Forelimb muscle (tissue), 1 donor: ENCODE data around the gene COL1A2. TPM values are rescaled to one million over a fixed set of nuclear protein-coding genes. Genes with fewer than 3 reads are reported as not detected.

Experiments used
- DNase-seq: peaks from one replicate; pipeline ENCODE4 v3.0.0-alpha.2; 2013; ENCODE audit warnings: low read depth
- polyA plus RNA-seq: library from polyadenylated mRNA; unstranded; fragments of 120-200 nt; gene quantifications from one replicate; pipeline ENCODE4 v1.2.1, GENCODE V29; 2013; ENCODE audit not compliant: insufficient read length

Gene COL1A2
- polyA plus RNA-seq, 1 donor = 3,345 TPM

GRCh38 chr7:94434042-94434441 lies 39.3 kb downstream of the COL1A2 start:
- no peak for DNase-seq

DNA sequence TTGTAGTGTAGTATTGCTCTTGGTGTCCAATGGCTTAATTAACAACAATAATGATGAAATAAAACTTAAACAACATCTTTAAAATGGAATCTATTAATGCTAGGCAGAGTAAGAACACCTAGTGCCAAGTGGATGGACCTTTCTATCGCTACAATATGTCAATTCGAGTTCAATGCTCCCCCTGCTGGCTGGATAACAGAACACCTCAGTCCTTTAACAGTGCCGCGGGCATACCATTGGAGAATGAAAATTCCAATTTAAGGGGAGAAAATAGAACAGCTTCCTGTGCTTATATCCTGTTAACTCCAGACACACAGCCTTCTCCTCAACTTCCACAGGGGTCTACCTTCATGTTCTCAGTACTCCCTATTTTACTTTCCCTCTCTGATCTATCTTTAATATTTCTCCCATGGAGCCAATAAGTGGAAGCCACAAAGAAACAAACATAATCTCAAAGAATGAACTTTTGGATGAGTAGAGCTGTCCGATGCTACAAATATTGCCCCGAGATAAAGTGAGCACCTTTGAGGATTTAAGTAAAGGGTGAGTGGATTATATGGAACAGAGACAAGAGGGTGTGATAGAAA lies 41.4 kb downstream of the COL1A2 start:
- no peak for DNase-seq

DNA sequence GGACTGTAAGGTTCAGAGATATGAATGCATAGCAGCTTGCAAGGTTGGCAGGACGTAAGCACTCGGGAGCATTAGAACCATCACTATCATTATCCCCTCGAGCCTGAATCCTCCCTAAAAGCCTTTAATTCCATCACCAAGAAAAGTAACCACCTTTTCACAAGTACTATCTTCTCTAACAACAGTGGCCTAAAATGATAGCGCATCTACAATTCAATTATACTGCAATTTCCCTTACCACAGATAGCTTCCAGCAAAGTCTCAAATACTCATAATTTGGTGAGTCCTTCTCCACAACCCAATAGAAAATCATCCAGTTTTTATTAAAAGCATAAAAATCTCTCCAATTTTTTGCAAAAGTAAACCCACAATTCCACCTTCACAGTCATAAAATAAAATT lies 42.0 kb downstream of the COL1A2 start:
- no peak for DNase-seq

DNA sequence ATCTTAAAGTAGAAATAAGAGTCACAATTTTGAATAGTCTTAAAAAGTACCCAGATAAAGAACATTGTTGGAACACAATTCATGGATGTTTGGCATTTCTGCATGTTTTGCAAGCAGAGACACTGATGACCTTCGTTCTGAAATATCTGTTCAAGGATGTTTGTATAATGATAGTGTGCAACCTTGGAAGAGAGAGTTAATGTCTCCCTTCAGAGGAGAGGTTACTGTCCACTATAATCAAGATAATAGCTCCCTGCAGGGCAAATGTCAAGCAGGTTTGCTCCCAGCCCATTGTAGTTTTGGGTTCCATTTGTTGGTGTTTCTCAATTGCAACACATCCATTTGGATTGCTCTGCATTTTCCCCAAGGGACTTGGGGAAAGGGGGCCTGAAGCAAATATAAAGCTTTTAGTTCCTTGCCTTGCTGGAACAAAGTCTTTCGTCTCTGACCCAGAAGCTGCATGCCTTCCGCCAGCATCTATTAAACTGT lies 45.2 kb downstream of the COL1A2 start:
- DNase-seq = no peak

DNA sequence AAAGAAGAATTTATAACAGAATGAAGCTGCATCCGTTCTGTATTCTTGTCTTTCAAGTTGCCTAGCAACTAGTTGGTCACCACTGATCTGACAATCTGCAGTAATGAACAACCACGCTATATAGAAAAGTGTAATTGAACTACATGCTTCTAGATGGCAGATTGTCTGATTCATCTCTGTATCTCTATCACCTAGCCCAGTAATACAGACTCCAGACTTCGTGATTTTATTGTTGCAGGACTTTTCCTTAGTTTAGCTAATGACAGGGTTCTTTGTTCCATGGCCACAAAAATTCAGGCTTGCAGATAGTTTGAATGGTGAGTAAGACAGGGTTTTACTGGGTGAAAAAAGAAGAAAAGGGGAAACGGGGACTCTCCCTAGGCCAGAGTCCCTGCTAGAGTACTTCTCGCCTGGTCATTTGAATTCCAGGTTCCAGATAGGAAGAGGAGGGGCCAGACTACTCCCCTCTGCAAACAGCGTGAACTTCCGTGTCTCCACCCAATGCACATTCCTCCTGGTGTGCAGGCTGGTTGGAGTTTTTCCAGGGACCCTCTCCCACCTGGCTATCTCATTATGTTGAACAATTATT lies 45.9 kb downstream of the COL1A2 start:
- no peak for DNase-seq

DNA sequence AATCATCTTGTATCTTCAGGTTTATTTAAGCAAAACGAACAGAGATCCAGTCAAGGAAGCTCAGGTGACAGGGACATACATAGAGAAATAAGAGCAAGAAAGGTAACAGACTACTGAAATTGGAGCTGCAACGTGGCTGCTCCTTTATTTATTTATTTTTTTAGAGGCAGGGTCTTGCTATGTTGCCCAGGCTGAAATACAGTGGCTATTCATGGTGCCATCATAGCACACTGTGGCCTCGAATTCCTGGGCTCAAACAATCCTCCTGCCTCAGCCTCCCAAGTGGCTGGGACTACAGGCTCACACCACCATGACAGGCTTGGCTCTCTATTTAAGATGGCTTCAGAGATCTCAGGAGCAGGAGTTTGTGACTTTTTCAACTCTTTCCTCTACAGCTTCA lies 46.4 kb downstream of the COL1A2 start:
- DNase-seq = no peak

DNA sequence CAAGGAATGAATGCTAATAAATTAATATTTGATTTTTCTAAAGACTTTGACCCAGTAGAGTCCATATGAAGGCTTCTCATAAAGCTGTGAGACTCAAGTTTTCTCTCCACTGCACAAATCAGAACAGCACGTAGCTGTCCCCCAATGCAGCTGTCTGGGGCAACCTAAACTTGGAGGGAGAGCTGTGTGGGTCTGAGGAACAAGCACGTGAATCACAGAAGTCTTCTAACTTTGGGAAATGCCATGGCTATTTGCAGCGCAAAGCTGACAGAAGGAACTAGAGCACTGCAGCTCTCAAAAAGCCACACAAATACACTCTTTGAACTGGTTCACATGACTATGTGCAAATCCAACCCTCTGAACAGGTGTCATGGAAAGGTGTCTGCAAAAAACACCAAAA lies 47.9 kb downstream of the COL1A2 start:
- no peak for DNase-seq

GRCh38 chr7:94444813-94445212 lies 50.1 kb downstream of the COL1A2 start:
- no peak for DNase-seq

DNA sequence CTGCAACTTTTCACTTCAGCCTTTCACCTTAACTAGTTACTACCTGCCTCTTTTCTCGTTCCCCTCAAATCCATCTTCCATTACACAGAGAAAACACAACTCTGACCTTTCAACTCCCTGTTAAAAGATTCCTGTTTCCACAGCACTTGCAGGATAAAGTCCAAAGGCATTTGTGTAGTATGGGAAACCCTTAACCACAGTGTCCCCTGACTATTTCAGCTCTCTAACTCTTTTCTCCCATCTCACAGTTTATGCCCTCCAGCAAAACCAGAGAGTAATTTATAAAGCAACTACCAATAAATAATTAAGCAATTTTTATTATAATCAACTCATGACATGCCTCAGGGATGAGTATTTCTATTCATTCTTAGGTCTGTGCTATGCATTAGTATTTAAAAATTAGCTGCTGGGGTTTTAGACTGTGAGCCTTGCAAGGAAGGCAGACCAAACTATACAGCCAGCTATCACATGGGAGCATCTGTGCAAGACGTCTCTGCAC lies 51.0 kb downstream of the COL1A2 start:
- DNase-seq = no peak

DNA sequence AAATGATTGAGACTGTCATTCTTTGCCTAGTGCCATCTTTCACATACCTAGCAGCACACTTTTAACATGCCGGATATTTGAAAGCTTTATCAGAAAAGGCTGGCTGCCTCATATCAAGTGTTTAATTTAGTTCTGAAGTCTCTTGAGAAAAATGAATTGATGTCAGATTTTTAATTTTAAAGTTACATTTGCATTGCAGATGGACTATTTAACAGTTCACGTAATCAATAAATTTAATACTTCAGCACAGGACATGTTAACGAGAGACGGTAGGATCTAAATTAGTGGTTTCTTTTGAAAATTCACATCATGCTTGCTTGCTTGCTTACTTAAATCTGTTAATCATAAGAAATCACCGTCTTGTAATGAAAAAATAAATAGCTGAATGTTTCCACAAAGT lies 51.6 kb downstream of the COL1A2 start:
- DNase-seq = no peak

DNA sequence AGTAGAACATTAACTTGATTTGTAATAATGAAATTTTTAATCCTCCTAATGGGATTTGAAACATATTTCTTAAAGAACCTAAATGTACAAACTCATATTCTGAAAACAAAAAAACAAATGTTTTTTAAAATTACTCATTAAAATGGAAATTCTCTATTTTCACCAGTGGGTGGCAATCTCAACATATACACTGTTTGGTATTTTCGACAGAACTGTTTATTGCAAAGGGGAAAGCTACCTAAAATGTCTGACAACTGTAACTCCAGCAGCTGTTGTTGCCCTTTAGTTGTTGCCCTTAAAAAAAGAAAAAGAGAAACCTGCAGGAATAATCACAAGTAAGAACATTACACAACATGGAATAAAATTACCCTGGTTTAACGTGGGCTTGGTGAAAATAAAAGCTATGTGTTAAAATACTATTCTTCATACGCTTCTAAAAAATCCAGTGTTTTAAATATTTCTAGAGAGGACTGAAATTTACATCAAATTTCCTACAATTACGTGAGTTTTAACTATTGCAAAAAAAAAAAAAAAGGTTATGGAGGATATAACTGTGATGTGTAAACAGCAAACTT lies 54.5 kb downstream of the COL1A2 start:
- no peak for DNase-seq

DNA sequence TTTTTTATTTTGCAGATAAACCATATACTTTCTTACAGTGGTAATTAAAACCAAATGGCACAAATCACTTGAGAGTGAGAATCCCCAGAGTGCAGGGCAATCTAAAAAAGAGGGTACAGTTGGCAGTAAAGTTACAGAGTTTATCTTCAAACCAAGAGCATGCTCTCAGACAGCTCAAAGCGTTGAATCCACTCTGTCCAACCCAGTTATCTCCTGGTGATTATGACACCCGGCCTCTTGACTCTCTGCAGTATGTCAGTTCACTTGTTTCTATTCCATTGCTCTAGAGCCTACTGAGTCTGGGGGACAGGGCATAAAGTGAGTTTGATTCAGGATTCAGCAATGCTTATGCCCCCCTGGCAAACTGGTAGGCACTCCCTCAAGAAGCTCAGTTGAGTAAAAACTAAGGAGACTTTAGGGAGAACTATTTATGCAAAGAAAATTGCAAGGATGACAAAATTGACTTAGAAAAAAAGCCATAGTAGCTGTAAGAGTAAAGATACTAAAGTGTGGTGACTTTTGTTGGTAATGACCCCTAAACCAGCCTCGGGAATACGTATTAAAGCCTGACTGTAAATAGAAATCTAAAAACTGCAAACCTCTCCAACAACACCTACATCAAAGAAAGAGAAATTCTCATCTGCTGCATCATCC lies 55.5 kb downstream of the COL1A2 start:
- DNase-seq = no peak

DNA sequence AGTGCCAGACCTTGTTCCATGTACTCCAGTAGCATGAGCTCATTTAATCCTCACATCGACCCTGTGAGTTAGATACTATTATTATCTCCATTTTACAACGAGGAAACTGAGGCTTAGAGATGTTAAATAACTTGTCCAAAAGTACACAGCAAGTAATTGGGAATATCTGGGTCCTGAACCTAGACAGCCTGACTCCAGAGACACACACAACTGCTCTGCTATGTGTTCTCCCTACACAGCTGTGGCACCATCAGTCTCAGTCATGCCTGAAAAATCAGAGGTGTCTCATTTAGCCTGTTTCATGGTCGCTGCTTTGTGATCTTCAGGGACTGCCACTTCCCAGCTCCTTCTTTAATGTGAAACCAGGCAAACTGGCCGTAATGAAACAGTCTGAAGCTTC lies 56.5 kb downstream of the COL1A2 start:
- no peak for DNase-seq

- no peak for DNase-seq
Observed at GRCh38 chr7:94452239-94452638, 57.5 kb downstream of the COL1A2 start.

- no peak for DNase-seq
Observed at GRCh38 chr7:94453898-94454297, 59.2 kb downstream of the COL1A2 start.

DNA sequence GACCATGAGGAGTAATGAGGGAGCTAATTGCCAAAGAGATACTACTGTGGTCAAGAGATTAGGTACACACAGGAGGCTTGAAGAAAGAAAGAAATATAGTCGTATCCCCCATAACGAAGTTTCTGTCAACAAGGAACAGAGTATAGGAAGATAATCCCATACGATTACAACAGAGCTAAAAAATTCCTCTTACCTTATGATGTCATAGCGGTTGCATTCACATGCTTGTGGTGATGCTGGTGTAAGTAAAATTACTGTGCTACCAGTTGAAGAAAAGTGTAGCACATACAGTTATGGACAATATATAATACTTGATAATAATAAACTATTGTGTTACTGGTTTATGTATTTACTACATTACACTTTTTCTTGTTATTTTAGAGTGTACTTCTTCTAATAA lies 63.3 kb downstream of the COL1A2 start:
- no peak for DNase-seq

DNA sequence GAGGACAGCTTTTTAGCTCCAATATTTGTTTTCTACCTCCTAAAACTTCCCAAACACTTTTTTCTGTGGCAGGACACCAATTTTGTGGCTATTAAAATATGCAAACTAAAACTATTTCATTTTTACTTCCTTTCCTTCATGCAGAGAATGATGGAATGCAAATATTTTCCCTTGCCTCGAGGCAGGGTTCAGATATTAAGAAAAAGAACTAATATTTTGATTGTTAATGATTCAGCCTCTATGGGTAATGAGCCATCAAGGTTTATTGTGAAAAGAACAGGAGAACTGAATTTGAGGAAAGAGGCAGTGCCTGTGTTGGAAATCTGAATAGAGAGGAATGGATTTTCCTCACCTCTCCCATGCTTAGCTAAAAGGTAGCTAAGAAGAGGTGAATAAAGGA lies 71.8 kb downstream of the COL1A2 start:
- DNase-seq = no peak

- DNase-seq = no peak
Observed at GRCh38 chr7:94471604-94472003, 76.9 kb downstream of the COL1A2 start.

DNA sequence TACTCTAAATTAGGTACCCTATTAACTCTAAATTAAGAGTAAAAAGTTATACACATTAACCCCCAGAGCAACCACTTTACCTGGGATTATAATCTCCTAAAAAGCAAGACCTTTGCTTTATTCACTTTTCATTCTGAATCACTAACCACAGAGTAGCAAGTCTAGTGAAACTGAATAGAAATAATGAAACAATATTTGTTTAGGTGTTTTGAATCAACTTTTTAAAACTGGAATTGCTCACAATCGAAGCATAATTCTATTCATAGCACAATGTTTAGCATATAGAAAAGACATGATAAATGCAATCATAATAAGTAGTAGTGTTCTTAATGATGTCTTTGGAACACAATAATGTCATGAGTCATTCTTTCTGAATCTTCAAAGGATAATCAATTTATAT lies 77.9 kb downstream of the COL1A2 start:
- DNase-seq = no peak

- DNase-seq = no peak
Observed at GRCh38 chr7:94476251-94476840, 81.7 kb downstream of the COL1A2 start.

DNA sequence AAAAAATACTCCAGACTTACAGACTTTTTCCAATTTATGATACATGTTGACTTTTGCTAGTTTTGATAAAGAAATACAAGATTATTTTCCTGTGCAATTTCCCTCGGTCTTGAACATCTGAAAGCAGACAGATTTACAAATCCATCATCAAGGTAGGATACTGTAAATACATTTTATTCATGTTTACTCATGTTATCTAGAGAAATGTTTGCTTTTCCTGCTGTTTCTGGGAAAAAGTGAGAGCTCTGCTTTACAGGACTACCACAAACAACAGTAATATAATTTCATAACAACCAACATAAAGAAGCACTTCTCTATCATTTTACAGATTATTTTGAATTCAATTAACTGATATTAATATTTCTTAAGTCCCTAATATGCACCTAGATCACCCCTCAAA lies 83.2 kb downstream of the COL1A2 start:
- DNase-seq = no peak

GRCh38 chr7:94478648-94479214 lies 84.0 kb downstream of the COL1A2 start:
- no peak for DNase-seq
